Embryonic facial prominence (tissue), 1 donor: ENCODE data around the gene ASTN2.

Experiments
- DNase-seq: peaks from one replicate; pipeline ENCODE4 v3.0.0-alpha.2; 2016; ENCODE audit errors: extremely low spot score

Gene ASTN2

GRCh38 chr9:116525611-116526010, 889.2 kb downstream of the ASTN2 start:
- no peak for DNase-seq

DNA sequence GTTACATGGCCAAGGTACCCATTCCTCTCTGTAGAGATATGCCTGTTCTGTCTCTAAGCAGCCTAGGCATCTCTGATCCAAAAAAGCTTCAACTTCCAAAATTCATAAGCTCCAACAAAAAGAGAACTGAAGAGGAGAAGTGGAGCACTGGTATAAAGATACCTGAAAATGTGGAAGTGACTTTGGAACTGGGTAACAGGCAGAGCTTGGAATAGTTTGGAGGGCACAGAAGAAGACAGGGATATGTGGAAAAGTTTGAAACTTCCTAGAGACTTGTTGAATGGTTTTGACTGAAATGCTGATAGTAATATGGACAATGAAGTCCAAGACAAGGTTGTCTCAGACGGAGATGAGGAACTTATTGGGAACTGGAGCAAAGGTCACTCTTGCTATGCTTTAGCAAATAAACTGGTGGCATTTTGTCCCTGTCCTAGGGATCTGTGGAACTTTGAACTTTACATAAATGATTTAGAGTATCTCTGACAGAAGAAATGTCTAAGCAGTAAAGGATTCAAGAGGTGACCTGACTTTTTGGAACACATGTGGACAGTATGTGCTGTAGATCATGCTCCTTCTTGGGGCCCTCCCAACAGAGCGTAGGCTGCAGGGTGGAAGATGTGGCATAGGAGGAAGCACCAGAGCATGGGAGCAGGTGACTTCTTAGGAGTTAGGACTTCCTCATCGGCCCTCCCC, 889.9 kb downstream of the ASTN2 start:
- DNase-seq = no peak

GRCh38 chr9:116520218-116520617, 894.6 kb downstream of the ASTN2 start:
- no peak for DNase-seq

DNA sequence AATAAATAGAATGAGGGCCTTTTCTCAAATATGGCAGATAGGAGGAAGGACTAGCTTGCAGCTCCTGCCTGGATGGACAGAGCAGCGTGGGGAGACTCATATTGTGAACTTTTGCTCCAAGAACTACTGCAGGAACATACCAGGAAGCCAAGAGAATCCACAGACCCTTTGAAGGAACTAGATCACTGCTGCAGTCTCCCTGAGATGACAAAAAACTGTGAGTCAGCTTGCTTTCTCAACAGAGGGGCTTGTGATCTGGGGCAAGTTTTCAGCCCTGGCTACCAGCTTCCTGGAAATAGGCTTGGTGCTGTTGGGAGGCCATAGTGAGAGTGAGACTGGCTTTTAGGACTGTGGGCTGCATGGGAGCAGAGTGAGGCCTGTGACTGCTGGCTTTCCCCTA, 898.4 kb downstream of the ASTN2 start:
- DNase-seq = no peak

DNA sequence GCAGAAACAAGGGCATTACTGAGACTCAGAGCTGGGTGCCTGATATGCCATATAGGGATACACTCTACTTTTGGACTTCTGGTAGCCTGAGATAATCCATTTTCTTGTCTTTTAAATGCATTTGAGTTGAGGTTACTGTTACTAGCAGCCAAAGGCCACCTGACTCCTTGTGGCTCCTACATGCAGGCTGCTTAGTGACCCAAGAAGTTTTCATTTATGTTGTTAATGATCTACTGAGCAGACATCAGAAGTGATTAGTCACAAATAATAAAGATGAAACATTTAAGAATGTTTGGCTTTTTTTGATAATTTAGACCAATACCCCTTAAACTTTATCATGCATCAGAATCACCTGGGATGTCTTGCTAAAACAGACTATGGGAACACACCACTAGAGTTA, 899.3 kb downstream of the ASTN2 start:
- DNase-seq = no peak

DNA sequence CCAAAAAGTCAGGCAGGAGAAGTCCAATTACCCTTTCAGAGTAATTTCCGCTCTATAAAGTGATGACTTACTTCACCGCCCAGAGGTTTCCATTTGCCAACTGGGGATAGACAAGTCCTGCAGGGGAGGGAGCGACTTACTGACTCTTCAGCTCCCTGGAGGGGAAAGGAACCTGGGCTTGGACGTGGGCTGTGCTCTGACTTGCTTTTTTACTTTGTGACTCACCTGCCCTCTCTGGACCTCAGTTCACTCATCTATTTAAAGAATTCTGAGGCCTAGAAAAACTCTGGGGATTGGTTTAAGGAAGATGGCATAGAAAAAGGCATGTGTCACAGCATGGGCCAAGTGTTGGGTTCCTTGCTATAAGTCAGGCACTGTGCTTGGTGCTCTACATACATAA, 908.2 kb downstream of the ASTN2 start:
- DNase-seq = no peak

GRCh38 chr9:116504893-116505480, 909.9 kb downstream of the ASTN2 start:
- DNase-seq = no peak

DNA sequence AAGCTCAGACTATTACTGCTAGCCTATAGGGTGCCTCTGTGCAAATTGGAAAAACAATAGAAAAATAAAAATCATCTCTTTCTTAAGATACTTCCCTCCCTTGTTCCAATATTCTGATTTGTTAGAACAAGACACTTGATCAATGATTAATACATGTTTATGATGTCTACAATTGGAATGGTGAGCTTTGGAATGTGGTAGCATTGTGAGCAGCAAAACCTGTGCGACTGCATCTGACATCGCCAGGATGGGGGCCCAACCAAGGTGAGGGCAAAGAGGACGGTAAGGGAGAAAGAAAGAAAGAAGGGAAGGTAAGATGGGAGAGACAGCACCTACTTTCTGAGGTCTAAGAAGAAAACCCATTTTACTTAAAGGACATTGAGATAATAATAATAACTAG, 910.8 kb downstream of the ASTN2 start:
- no peak for DNase-seq

GRCh38 chr9:116502746-116503145, 912.1 kb downstream of the ASTN2 start:
- no peak for DNase-seq

DNA sequence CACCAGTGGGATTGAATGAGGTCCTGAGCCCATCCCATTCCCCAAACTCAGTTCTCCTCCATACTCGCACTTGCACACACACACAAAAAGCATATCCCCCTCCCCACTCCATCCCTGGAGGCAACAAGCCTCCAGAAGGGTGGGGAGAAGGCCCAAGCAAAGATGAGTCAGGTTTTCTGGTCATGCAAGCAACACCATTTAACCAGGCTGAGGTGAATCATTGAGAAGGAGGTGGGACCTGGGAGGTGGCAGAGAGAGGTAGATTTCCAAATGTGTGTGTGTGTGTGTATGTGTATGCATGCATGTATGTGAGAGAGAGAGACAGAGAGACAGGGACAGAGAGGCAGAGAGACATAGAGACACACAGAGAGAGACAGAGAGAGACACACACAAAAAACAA, 913.0 kb downstream of the ASTN2 start:
- DNase-seq = no peak

GRCh38 chr9:116499986-116500871, 914.6 kb downstream of the ASTN2 start:
- DNase-seq = no peak

- DNase-seq = no peak
Observed at GRCh38 chr9:116499434-116499833, 915.4 kb downstream of the ASTN2 start.

GRCh38 chr9:116497095-116497890, 917.6 kb downstream of the ASTN2 start:
- DNase-seq = no peak

- no peak for DNase-seq
Observed at GRCh38 chr9:116496167-116496566, 918.7 kb downstream of the ASTN2 start.

DNA sequence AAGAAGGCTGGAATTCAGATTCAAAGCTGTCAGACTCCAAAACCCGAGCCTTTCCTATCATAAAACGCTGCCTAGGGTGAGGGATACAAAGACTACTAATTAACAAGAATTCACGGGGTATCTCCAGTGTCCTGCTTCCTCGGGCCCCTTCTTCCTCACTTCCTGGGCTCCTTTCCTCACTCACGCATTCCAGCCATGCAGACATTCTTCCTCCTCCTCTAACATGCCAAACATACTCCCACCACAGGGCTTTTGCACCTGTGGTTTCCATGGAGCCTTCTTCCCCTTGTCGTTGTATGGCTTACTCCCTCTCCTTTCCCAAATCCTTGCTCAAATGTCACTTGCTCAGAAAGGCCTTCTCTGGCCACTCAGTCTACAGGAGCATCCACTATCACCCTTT, 919.1 kb downstream of the ASTN2 start:
- DNase-seq = no peak

GRCh38 chr9:116494815-116495634, 919.8 kb downstream of the ASTN2 start:
- DNase-seq = no peak

DNA sequence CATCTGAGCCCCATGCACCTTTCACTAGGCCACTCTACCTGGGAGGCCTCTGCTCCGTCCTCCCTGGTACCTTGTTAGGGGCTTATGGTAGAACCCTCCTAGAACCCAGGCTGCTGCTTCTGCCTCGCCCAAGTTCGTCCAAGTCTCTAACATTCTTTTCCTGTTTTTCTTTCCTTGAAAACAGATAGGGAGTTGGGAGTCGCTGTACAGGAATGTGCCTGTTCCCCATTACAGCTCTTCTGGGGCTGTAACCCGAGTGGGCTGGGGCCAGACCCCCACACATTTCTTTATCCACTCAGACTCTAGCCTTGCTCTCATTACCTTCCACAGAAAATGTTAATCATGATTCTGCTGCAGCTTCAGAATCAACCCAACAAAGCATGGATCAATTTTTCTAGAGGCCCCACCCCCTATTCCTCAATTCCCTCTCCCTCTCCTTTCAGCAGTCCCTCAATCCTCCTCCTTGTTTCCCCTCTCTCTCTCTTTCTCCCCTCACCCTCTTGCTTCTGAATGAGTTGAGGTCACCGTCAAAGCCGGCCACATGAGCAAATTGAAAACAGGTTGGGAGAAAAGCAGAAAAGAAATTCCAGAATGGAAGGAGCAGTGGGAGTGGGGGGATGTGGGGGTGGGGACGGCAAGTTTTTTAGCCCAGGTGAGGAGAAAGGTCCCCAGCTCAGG, 921.5 kb downstream of the ASTN2 start:
- no peak for DNase-seq

GRCh38 chr9:116491659-116492058, 923.2 kb downstream of the ASTN2 start:
- DNase-seq = no peak

GRCh38 chr9:116491219-116491618, 923.6 kb downstream of the ASTN2 start:
- no peak for DNase-seq

GRCh38 chr9:116490321-116490720, 924.5 kb downstream of the ASTN2 start:
- no peak for DNase-seq

DNA sequence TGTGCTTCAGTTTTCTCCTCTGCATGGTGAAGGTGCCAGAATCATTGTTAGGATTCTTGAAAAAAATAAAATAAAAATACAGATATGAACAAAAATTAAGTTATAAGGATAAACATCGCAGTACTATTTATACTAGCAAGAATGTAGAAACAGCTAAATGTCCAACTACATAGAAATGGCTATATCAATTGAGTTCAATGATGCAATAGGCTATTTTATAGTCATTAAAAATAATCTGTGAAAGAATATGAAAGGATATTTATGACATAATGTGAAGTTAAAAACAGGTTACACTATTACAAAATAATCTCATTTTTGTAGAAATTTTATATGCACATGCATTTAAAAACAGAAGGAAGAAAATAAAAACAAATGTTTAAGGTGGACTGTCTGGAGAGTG, 926.5 kb downstream of the ASTN2 start:
- DNase-seq = no peak
